Measurements from ENCODE around the gene SARM1.
"Not testable (repeated sequence)": the region's sequence is repeated elsewhere in the genome, so short reads cannot be mapped to it uniquely, and the experiment has no call there.

Gene SARM1

DNA sequence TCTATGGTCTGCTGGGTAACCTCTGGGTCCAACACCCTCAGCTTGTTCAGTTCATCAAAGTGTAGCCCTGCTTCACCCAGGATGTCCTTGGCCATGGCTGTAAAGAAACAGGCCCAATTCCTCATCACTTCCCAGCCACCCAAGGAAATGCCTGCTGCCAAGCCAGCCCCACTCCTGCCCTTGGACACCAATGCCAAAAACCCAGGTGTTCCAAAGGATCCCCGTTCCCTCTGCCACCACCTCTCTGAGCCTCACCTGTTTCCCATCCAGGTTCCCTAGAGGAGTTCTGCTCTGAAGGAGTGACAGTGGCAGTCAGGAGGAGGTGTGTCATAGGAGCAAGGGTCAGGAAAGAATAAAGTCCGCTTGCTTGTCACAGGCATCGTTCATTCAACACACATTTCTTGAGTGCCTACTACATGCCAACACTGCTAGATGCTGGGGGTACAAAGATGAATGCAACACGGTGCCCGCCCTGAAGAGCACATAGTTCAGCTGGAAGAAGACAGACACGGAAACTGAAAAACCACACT is 39.5 kb upstream of the SARM1 start:
- DNase-seq (ENCODE audit: insufficient read length, low spot score) (no peak), FAIRE-seq (no peak)
- TF ChIP-seq TAF1 (IDR thresholded peaks at IDR 0.05; ENCODE audit: low read depth, low read length) (no peak), POLR2A (IDR thresholded peaks at IDR 0.05; ENCODE audit: low read depth, low read length) (no peak), POU2F2 (IDR thresholded peaks at IDR 0.05; ENCODE audit: low read depth, low read length) (no peak), POLR2AphosphoS5 (IDR thresholded peaks at IDR 0.05; ENCODE audit: low read depth, low read length) (no peak), PAX5 (IDR thresholded peaks at IDR 0.05; ENCODE audit: insufficient read depth, low read length, severe bottlenecking) (no peak), SPI1 (IDR thresholded peaks at IDR 0.05; ENCODE audit: low read depth, low read length) (no peak)

GRCh38 chr17:28333083-28333746 is 38.3 kb upstream of the SARM1 start:
- TF ChIP-seq POLR2AphosphoS5 (IDR thresholded peaks at IDR 0.05; ENCODE audit: low read depth, low read length) = no peak
- TF ChIP-seq POLR2A (IDR thresholded peaks at IDR 0.05; ENCODE audit: low read depth, low read length) = no peak
- no peak for TF ChIP-seq PAX5 (IDR thresholded peaks at IDR 0.05; ENCODE audit: insufficient read depth, low read length, severe bottlenecking)
- no peak for TF ChIP-seq TAF1 (IDR thresholded peaks at IDR 0.05; ENCODE audit: low read depth, low read length)
- no peak for TF ChIP-seq POU2F2 (IDR thresholded peaks at IDR 0.05; ENCODE audit: low read depth, low read length)
- TF ChIP-seq SPI1 (IDR thresholded peaks at IDR 0.05; ENCODE audit: low read depth, low read length) = no peak
- FAIRE-seq (no peak), DNase-seq (ENCODE audit: insufficient read length, low spot score) (no peak)

DNA sequence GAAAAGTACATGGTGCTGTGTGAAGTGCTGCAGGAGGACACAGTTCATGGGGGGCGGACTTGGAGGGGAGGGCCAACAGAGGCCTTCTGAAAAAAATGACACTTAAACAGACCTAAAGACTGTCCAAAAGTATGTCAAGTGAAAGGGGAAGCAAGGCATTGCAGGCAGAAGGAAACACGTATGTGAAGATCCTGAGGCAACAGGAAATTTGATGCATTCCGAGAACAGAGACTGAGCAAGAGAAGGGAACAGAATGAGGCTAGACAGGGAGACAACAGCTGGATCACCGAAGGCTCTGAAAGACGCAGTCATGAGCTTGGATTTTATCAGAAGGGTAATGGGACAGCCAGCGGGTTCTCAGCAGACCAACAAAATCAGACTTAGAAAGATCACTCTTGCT is 37.3 kb upstream of the SARM1 start:
- FAIRE-seq = no peak
- TF ChIP-seq POLR2AphosphoS5 (IDR thresholded peaks at IDR 0.05; ENCODE audit: low read depth, low read length) (no peak), SPI1 (IDR thresholded peaks at IDR 0.05; ENCODE audit: low read depth, low read length) (no peak), POU2F2 (IDR thresholded peaks at IDR 0.05; ENCODE audit: low read depth, low read length) (no peak), PAX5 (IDR thresholded peaks at IDR 0.05; ENCODE audit: insufficient read depth, low read length, severe bottlenecking) (no peak), TAF1 (IDR thresholded peaks at IDR 0.05; ENCODE audit: low read depth, low read length) (no peak)

GRCh38 chr17:28334666-28335200 is 36.8 kb upstream of the SARM1 start:
- DNase-seq (ENCODE audit: insufficient read length, low spot score) (no peak), FAIRE-seq (no peak)
- TF ChIP-seq TAF1 (IDR thresholded peaks at IDR 0.05; ENCODE audit: low read depth, low read length) (no peak), POU2F2 (IDR thresholded peaks at IDR 0.05; ENCODE audit: low read depth, low read length) (no peak), SPI1 (IDR thresholded peaks at IDR 0.05; ENCODE audit: low read depth, low read length) (no peak), POLR2A (IDR thresholded peaks at IDR 0.05; ENCODE audit: low read depth, low read length) (no peak), PAX5 (IDR thresholded peaks at IDR 0.05; ENCODE audit: insufficient read depth, low read length, severe bottlenecking) (no peak), POLR2AphosphoS5 (IDR thresholded peaks at IDR 0.05; ENCODE audit: low read depth, low read length) (no peak)

More for the DNA sequence above, 37.3 kb upstream of the SARM1 start:
- no peak for DNase-seq (ENCODE audit: insufficient read length, low spot score)

DNA sequence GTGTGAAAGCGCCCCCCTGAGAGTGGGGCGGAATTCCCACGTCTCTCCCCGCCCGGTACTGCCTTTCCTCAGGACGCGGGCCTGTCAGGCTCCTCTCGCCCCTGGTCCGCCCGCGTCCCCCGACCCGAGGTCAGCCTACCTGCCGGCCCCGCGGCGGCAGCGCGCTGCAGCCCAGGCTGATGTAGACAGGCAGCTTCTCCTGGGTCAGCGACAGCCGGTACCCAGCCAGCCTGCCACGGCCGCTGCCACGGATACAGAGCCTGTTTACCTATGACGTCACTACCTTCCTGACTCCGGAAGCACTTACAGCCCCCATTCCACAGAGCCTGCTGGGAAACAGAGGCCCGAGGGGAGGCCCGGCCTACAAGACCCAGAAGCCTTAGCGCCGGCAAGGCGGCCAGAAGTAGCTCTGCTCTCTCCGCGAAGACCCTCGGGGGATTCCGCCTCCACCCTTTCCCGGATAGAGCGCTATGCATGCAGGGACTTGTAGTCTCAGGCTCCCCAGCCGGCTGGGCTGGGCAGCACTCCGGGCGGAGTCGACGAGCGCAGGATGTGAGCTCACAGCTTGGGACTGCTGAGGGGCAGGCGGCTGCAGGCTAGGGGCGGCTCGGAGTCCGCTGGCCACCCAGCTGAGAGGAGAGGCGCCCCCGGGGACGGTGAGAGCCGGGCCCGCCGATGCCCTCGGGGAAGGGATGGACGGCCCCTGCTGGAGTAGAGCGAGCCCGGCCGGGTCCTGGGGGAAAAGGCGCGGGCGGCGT is 36.1 kb upstream of the SARM1 start, which contains the start of the genes IFT20 and TNFAIP1:
TSS of gene IFT20 (minus strand) at position 272 of the 758 bp plus-strand sequence. CDS start 3,487 bp downstream, outside the sequence.
TSS of gene TNFAIP1 (plus strand) at position 561 of the 758 bp plus-strand sequence. CDS start 3,761 bp downstream, outside the sequence.
- TF ChIP-seq TAF1 (IDR thresholded peaks at IDR 0.05; ENCODE audit: low read depth, low read length) (no peak), PAX5 (IDR thresholded peaks at IDR 0.05; ENCODE audit: insufficient read depth, low read length, severe bottlenecking) (no peak), SPI1 (IDR thresholded peaks at IDR 0.05; ENCODE audit: low read depth, low read length) (no peak), POU2F2 (IDR thresholded peaks at IDR 0.05; ENCODE audit: low read depth, low read length) (peak; percentile 80; the same call in 1 of the 2 replicates), POLR2A (IDR thresholded peaks at IDR 0.05; ENCODE audit: low read depth, low read length) (no peak), POLR2AphosphoS5 (IDR thresholded peaks at IDR 0.05; ENCODE audit: low read depth, low read length) (0 out of 2 replicates have a peak, but pooled peaks have one; percentile 45)
- FAIRE-seq (peak; percentile 98), DNase-seq (ENCODE audit: insufficient read length, low spot score) (peak; percentile 98)

GRCh38 chr17:28335959-28336871 is 35.3 kb upstream of the SARM1 start:
- no peak for DNase-seq (ENCODE audit: insufficient read length, low spot score)
- FAIRE-seq = no peak
- TF ChIP-seq POLR2AphosphoS5 (IDR thresholded peaks at IDR 0.05; ENCODE audit: low read depth, low read length) (no peak), PAX5 (IDR thresholded peaks at IDR 0.05; ENCODE audit: insufficient read depth, low read length, severe bottlenecking) (no peak), POU2F2 (IDR thresholded peaks at IDR 0.05; ENCODE audit: low read depth, low read length) (no peak), POLR2A (IDR thresholded peaks at IDR 0.05; ENCODE audit: low read depth, low read length) (no peak), SPI1 (IDR thresholded peaks at IDR 0.05; ENCODE audit: low read depth, low read length) (no peak), TAF1 (IDR thresholded peaks at IDR 0.05; ENCODE audit: low read depth, low read length) (no peak)

GRCh38 chr17:28338056-28338768 is 33.3 kb upstream of the SARM1 start:
- no peak for FAIRE-seq
- no peak for DNase-seq (ENCODE audit: insufficient read length, low spot score)
- TF ChIP-seq TAF1 (IDR thresholded peaks at IDR 0.05; ENCODE audit: low read depth, low read length) = no peak
- TF ChIP-seq POU2F2 (IDR thresholded peaks at IDR 0.05; ENCODE audit: low read depth, low read length) = no peak
- no peak for TF ChIP-seq POLR2A (IDR thresholded peaks at IDR 0.05; ENCODE audit: low read depth, low read length)
- TF ChIP-seq POLR2AphosphoS5 (IDR thresholded peaks at IDR 0.05; ENCODE audit: low read depth, low read length) = no peak
- no peak for TF ChIP-seq PAX5 (IDR thresholded peaks at IDR 0.05; ENCODE audit: insufficient read depth, low read length, severe bottlenecking)
- TF ChIP-seq SPI1 (IDR thresholded peaks at IDR 0.05; ENCODE audit: low read depth, low read length) = no peak

DNA sequence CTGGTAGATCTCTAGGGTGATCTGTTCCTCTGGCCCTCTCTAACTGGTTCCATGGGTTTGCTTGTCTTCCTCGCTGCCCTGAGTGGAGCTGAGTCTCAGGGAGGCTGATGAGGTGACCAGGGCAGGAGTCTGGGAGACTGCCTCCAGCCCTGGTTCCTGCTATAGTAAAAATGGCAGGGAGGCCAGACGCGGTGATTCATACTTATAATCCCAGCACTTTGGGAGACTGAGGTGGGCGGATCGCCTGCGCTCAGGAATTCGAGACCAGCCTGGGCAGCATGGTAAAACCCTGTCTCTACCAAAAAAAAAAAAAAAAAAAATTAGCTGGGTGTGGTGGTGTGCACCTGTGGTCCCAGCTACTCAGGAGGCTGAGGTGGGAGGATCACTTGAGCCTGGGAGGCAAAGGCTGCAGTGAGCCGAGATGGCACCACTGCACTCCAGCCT is 32.7 kb upstream of the SARM1 start:
- not testable (repeated sequence) for DNase-seq (ENCODE audit: insufficient read length, low spot score); FAIRE-seq

All from GM12891 (cell line).